Amniotic epithelial cell (primary cell): ENCODE data around the gene TBL1XR1.
"Not testable (repeated sequence)": the region's sequence is repeated elsewhere in the genome, so short reads cannot be mapped to it uniquely, and the experiment has no call there.

Source experiments
- DNase-seq: peaks from one replicate; pipeline ENCODE4 v3.0.0-alpha.2; 2010; ENCODE audit warnings: low read depth

The TBL1XR1 gene

GRCh38 chr3:177013681-177014280, 183.5 kb downstream of the TBL1XR1 start:
- peak; percentile 17 for DNase-seq

GRCh38 chr3:177005718-177006405, 191.4 kb downstream of the TBL1XR1 start:
- no peak for DNase-seq

- DNase-seq: not testable (repeated sequence)
Measured at GRCh38 chr3:177000159-177000558, 197.1 kb downstream of the TBL1XR1 start.

DNA sequence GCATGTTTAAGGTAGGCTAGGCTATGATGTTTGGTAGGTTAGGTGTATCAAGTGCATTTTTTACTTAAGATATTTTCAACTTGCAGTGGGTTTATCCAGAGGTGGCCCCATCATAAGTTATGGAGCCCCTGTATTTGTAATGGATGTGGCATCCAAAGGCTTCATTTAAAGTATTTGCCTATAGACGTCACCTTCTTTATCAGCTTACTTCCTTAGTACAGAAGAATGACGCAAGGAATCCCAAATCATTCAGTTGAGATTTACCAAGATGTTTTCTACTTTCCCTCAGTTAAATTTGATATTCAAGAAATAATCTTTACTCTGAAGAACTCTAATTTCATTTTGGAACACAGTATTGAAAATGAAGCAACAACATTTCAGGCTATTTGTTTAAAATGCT, 201.3 kb downstream of the TBL1XR1 start:
- DNase-seq: no peak

DNA sequence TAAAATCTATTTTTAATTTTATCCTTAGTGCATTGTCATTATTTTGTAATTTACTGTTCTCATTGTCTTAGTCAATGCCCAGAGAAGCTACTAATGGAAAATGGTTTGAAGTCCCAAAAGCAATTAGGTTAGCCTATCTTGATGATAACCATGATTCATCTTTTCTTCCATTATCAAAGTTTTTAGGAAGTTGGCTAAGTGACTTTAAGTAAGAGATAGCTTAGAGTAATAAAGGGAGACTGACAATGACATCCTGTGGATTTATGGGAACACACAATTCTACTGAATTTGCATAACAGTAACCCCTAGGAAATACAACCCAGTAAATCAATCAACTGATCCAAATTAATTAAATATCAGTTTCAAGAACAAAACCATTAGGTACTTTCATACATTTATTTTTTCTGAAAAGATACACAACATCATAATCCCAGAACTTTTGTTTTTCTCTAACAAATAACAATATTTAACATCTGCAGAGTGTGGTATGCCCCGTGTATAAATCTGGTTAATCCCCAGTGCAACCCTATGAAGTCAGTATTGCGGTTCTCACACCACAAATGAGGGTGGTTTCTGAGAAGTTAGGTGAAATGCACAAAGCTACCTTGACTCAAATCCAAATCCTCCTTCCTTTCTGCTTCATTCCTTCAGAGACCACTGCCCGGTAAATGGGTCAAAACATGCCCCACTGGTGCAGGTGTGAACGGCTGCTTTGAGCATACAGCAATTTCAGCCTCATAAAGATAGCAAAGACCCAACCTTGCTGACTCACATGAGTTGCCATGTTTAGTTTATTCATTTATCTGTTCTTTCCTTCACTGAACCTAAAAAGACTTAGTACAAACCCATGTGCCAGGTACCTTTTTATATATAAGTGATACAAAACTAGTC, 202.1 kb downstream of the TBL1XR1 start:
- no peak for DNase-seq

- DNase-seq: no peak
Measured at GRCh38 chr3:176994393-176994792, 202.9 kb downstream of the TBL1XR1 start.

DNA sequence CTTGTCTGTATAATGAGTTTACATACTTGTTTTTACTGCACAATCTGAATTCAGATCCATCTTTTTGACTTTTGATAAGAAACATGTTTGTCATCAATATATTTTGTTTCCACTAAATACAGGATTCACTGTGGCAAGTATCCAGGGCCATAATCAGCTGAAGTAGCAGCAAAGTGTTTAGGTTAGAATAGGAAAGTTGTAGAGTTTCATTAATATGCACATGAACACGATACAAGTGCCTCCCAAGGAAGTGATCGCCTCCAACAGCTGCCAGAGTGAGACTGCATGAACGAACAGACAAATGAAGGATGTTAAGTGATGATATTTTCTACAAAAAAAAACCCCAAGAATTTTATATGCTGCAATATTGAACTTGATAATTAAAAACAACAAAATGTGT, 204.3 kb downstream of the TBL1XR1 start:
- DNase-seq: no peak

DNA sequence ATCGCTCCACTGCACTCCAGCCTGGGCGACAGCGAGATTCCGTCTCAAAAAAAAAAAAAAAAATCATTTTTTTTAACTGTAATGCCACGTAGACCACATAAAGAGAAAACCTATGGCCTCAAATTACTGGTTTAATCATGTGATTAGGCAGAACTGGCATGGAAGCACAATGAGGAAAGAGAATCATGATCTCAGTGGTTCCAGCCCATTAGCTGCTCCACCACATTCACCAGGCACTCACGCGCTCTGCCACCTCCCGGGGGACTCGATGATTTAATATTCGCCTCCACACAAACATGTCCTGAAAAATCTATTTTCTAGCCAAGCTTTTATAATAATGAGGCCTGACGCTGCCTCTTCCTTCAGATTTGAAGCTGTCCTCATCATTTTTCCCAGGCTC, 204.7 kb downstream of the TBL1XR1 start:
- no peak for DNase-seq

DNA sequence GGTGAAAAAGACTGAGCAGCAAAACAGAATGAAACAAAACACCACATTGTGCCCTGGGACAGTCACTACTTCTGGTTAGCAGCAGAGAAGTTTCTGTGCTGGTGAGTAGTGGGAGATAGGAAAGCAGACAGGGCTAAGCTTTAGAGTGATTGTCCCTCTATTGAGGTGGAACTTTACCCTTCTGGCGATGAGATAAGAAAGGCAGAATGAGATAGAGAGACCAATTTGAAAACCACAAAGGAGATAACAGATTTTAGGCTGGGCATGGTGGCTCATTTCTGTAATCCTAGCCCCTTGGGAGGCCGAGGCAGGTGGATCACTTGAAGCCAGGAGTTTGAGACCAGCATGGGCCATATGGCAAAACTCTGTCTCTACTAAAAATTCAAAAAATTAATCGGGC, 208.5 kb downstream of the TBL1XR1 start:
- DNase-seq: no peak

DNA sequence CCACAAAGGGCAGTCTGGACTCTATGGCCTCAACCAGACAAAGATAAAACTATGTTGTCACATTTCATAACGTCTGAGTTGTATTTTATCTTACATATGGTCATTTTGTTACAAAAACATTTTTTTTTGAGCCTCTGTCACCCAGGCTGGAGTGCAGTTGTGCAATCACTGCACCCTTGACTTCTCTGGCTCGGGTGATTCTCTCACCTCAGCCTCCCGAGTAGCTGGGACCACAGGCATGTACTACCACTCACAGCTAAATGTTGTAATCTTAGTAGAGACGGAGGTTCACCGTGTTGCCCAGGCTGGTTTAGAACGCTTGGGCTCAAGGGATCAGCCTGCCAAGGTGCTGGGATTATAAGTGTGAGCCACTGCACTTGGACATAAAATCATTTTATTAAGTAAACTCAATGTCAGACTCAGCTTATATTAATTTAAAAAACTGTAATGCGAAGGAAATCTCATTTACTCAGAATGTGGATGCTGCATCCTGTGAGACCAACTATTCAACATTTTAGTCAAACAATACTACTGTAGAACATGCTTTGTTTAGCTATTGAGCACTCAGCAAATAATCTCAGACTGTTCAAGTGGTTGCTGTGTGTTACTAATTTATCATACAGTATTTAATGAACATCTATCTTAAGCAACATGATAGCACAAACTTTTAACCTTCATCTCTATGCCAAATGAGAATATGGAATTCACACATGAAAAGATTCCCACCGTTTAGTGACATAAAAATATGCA, 209.2 kb downstream of the TBL1XR1 start:
- peak; percentile 92 for DNase-seq

GRCh38 chr3:176978441-176978840, 218.8 kb downstream of the TBL1XR1 start:
- DNase-seq: no peak

DNA sequence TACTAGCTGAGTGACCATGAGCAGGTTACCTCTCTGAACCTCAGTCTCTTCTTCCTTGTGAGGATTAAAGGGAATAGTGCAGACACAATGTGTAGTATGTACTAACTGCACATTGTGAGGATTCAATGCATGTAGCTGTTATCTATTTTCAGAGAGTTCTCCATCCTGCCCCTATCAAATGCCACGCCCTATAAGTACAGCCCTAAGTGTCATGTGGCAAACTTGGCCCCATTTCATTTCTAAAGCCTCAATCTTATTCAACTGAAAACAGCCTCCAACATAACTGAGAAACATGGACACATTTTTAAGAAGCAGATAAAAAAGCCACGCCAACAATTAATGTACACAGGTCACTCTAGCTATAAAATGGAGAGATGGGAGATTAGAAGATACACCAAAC, 220.0 kb downstream of the TBL1XR1 start:
- no peak for DNase-seq

DNA sequence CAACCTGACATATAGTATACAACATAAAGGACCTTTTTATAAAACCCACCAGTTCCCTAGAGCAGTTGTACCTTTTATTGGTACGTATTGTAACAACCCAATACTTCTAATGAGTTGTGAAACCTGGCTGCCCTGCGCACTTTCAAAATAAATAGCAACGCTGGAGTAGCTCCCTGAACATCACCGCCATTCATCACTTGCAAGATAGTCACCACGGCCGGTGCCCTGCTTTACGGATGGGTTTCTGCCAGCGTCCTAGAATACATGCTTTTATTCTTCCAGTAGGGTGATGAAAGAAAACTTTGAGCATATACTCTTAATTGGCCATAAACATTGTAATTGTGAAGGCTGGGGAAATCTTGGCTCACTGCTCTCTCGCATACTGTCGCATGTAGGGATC, 220.7 kb downstream of the TBL1XR1 start:
- DNase-seq: no peak

DNA sequence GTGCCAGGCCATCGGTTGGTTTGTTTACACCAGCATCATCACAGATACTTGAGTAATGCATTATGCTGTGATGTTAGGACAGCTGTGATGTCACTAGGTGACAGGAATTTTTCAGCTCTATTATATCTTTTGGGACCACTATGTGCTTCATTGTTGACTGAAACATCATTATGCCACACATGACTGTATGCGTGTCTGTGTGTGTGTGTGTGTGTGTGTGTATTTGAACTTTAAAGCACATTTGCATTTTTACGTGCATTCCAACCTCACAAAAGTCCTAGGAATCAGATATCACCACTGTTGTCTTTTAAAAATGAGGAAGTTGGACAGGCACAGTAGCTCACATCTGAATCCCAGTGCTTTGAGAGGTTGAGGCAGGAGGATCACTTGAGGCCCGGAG, 223.0 kb downstream of the TBL1XR1 start:
- DNase-seq: no peak

DNA sequence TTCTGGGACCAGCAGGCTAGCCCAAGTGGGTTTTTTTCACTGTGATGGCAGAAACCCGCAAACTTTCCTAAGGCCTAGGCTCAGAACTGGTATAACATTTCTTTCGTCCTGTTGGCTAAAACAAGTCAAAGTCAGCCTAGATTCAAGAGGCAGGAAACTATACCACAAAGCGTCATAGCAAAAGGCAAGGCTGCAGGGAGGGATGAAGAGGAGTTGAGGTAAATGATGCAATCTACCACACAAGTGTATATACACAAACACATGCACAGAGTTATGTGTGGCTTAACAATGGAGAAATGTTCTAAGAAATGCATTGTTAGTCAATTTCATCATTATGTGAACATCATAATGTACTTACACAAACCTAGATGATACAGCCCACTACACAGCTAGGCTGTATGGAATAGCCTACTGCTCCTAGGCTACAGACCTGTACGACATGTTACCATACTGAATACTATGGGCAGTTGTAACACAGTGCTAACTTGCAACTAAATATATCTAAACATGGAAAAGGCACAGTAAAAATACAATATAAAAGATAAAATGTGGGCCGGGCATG, 225.6 kb downstream of the TBL1XR1 start:
- DNase-seq: peak; percentile 90

- DNase-seq: no peak
Measured at GRCh38 chr3:176970770-176971169, 226.5 kb downstream of the TBL1XR1 start.

GRCh38 chr3:176969506-176969905, 227.8 kb downstream of the TBL1XR1 start:
- DNase-seq: peak; percentile 41
